ENCODE data around the gene IER5. TPM values are rescaled to one million over a fixed set of nuclear protein-coding genes. Genes with fewer than 3 reads are reported as not detected.

IER5 gene
- total RNA-seq, 4 donors from 2014 or later = 4.9 to 9.9 (median 6.4) TPM

DNA sequence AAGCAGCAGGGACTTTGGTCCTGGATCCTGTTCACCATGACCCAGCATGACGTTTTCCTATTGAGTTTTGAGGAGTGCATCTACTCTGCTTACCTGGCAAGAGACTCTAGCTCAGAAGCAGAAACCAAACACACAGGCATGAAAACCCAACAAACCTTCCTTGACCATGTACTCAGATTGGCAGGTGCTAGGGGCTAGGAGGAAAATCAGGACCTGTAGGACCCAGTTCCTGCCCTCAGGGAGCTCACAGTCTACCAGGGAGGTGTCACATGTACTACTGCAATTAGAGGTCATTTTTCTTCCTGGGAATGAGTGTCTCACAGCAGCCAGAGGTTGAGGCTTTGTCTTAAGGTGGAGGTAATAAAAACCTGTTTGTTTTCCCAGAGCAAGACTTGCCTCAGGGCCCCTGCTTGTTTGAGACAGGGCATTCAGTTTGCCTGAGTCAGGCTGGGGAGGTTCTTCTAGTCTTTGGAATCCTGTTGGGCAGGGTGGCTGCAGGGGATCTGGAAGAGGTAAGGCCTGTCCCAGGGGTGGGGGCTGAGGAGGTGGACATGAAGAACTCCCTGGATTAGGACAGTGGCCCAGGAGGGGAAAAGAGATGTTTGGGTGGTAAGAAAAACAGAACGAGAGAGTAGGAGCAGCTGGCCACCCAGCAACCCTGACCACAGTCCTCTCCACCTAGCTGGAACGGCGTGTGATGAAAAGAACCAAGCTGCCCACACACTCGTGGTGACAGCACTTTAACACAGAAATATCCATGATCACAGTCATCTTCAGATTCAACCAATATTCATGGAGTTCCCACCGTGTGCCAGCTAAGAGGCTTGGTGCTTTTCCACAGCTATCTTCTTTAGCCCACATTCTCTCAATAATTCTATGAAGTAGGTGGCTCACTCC lies 30.8 kb downstream of the IER5 start:
- TF ChIP-seq, protein P1, sequence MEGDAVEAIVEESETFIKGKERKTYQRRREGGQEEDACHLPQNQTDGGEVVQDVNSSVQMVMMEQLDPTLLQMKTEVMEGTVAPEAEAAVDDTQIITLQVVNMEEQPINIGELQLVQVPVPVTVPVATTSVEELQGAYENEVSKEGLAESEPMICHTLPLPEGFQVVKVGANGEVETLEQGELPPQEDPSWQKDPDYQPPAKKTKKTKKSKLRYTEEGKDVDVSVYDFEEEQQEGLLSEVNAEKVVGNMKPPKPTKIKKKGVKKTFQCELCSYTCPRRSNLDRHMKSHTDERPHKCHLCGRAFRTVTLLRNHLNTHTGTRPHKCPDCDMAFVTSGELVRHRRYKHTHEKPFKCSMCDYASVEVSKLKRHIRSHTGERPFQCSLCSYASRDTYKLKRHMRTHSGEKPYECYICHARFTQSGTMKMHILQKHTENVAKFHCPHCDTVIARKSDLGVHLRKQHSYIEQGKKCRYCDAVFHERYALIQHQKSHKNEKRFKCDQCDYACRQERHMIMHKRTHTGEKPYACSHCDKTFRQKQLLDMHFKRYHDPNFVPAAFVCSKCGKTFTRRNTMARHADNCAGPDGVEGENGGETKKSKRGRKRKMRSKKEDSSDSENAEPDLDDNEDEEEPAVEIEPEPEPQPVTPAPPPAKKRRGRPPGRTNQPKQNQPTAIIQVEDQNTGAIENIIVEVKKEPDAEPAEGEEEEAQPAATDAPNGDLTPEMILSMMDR (IDR thresholded peaks at IDR 0.05; ENCODE audit: low read depth) = no peak

DNA sequence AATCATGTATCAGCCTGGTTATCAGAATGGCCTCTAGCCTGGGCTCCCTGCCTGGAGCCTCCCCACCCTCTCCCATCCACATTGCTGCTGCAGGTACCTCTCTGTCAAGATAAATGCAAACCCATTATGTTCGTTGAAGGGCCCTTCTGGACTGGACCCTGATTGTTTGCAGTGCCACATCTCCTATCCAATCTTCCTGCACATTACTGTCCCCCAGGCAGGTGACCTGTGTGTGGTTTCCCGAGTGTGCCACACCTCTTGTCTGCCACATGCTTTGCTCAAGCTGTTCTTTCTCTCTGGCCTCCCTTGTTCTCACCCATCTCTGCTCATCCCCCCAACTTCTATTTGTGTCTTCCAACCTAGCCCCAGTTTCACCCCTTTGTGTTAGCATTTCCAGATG lies 32.4 kb downstream of the IER5 start:
- TF ChIP-seq, protein P1 (IDR thresholded peaks at IDR 0.05; ENCODE audit: low read depth) = no peak

DNA sequence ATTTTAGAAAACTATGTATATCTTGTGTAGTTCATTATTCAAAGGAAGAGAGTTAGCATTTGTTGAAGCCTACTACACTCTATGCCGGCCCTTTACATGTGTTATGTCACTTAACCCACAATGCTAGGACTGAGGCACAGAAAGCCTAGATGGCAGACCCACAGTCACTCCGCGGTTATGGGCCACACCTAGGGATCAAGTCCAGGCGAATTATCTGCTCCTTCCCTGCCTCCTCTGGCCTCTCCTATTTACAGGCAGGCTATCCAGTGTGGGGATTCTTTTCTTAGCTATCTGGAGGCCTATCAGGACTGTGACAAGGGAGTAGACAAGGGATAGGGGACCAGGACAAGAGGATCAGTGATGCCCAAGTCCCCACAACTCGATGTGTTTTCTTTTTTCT lies 33.0 kb downstream of the IER5 start:
- TF ChIP-seq, protein P1 (IDR thresholded peaks at IDR 0.05; ENCODE audit: low read depth) = no peak

DNA sequence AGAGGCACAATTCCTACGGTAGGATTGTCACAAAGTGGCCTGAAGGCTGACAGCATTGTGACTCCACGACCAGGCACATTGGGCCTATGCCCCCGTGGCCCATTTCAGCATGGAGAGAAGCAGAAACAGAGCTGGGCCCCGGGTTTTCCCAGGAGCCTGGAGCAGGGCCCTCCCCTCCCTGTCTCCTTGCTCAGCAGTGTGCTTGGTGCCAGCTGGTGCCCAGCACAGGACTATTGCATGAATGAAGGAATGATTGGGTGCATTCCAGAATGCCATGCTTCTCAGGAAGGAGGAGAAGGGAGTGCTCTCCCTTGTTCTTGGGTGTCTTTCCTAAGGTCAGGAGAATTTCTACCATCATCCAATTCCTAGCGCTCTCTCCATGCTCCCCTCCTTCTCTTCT lies 33.7 kb downstream of the IER5 start:
- TF ChIP-seq, protein P1 (IDR thresholded peaks at IDR 0.05; ENCODE audit: low read depth) = no peak

DNA sequence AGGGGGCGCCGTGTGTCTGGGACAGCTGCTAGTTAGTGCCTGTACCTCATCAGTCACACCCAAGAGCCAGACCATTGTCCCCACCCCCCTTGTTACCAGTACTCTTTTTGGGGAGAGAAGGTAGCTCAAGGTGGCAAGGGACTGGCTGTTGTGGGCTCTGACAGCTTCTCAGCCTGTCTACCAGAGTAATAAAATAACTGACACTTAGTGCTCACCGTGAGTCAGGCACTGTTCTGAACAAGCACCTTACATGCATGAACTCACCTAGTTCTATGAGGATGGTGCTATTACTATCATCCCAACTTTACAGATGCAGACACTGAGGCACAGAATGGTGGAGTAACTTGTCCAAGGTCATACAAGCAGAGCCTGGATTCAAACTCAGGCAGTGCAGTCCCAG lies 34.7 kb downstream of the IER5 start:
- TF ChIP-seq, protein P1 (IDR thresholded peaks at IDR 0.05; ENCODE audit: low read depth) = no peak

DNA sequence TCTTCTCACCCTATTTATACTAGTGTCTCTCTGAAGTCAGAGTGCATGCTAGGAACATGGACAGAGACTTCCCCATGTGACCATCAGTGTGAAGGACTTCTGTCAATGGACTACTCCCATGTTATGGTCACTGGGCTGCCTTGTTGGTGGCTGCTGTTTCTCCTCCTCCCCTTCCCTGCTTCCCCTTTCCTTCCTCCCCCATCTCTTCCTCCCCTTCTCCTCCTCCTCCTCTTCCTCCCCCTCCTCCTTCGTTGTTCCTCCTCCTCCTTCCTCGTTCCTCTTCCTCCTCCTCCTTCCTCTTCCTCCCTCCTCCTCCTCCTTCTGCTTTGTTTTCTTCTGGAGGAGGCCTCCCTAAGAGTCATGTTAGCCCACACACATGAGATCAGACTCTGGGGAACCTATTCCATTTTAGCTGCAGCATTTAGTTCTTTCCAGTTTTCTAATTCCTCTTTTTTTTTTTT lies 35.8 kb downstream of the IER5 start:
- TF ChIP-seq, protein P1 (IDR thresholded peaks at IDR 0.05; ENCODE audit: low read depth) = no peak

DNA sequence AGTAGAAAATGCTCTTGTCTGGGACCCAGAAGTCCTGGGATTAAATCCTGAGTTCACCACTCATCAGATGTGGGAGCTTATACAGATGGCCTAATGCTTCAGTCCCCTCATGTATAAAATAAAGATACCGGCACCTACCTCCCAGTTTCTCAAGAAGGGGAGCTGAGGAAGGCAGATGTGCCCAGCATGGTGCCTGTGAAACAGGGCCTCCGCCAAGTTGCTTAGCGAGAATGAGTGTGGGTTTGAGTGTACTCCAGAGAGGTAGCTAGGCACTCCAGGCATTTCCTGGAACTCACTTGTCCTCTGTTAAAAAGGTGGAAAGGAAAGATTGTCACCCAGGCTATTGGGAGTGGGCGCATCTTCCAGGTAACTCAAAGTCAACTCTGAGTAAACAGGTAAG lies 37.8 kb downstream of the IER5 start:
- TF ChIP-seq, protein P1 (IDR thresholded peaks at IDR 0.05; ENCODE audit: low read depth) = no peak
